ENCODE results near the gene CDH18. TPM values are rescaled to one million over a fixed set of nuclear protein-coding genes. Genes with fewer than 3 reads are reported as not detected.

CDH18 gene
- total and polyA plus RNA-seq, 2 donors (not counting 1 experiment from before 2014, with no cell fraction given) = 0.16 to 0.33 TPM

- Histone ChIP-seq H3K27me3 (ENCODE audit: control insufficient read depth, insufficient read depth, low read length) (no peaks in the 10 kb centered on the region), H3K4me1 (ENCODE audit: control insufficient read depth, extremely low read depth, insufficient read depth, low read length) (no peaks in the 10 kb centered on the region), H3K4me3 (replicated peaks in 1 of 4; ENCODE audit: control extremely low read depth in 1 of 4, insufficient read depth in 1 of 4, low read depth in 3 of 4, low read length in 4 of 4) (no peak overlapping the region), H2AFZ (ENCODE audit: low read length) (no peak overlapping the region), H3K9me3 (ENCODE audit: control insufficient read depth, insufficient read depth, low read depth, low read length) (no peaks in the 10 kb centered on the region), H3K4me2 (ENCODE audit: extremely low read depth, insufficient read depth, low read length) (no peak overlapping the region), H3K36me3 (ENCODE audit: control insufficient read depth, insufficient read depth, low read length) (no peaks in the 10 kb centered on the region), H3K9ac (ENCODE audit: insufficient read depth, low read length) (no peak overlapping the region), H4K20me1 (ENCODE audit: control insufficient read depth, extremely low read depth, insufficient read depth, low read length) (no peaks in the 10 kb centered on the region), H3K79me2 (ENCODE audit: control insufficient read depth, insufficient read depth, low read length) (no peaks in the 10 kb centered on the region), H3K27ac (ENCODE audit: insufficient read depth, low read length) (no peak overlapping the region)
- TF ChIP-seq CTCF (conservative IDR thresholded peaks at IDR 0.05 in 1 of 2, IDR thresholded peaks at IDR 0.05 in 1 of 2; ENCODE audit: low read depth in 1 of 2, low read length in 2 of 2) = no peak
- no peak for TF ChIP-seq EZH2 (IDR thresholded peaks at IDR 0.05; ENCODE audit: low read length, missing control alignments)
- DNase-seq (ENCODE audit: low read depth in 2 of 2) = no peak
Observed at GRCh38 chr5:19874811-19875210, 113.2 kb downstream of the CDH18 start.

DNA sequence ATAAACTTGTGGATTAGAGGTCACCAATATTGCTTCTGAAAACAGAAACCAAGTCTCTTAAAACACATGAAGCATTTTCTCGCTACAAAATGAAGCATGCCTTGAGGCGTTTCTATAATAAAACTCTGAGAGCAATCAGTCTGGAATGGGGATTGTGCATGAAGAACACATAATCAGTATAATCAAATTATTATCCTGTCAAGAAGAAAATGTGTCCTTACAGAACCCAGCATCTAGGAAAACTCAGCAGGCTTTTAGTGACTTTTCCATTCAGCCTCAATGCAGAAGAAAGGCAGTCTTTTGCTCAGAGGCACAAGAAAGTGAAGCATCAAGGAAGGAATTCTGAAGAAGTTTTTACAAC is 121.9 kb downstream of the CDH18 start:
- no peaks in the 10 kb centered on the region for H3K4me1 ChIP-seq (ENCODE audit: control insufficient read depth, extremely low read depth, insufficient read depth, low read length)
- TF ChIP-seq EZH2 (IDR thresholded peaks at IDR 0.05; ENCODE audit: low read length, missing control alignments) (no peak), CTCF (conservative IDR thresholded peaks at IDR 0.05 in 1 of 2, IDR thresholded peaks at IDR 0.05 in 1 of 2; ENCODE audit: low read depth in 1 of 2, low read length in 2 of 2) (no peak)
- no peak for DNase-seq (ENCODE audit: low read depth in 2 of 2)
- no peaks in the 10 kb centered on the region for H3K36me3 ChIP-seq (ENCODE audit: control insufficient read depth, insufficient read depth, low read length)
- no peaks in the 10 kb centered on the region for H3K79me2 ChIP-seq (ENCODE audit: control insufficient read depth, insufficient read depth, low read length)
- no peaks in the 10 kb centered on the region for H4K20me1 ChIP-seq (ENCODE audit: control insufficient read depth, extremely low read depth, insufficient read depth, low read length)
- no peak overlapping the region for H3K27ac ChIP-seq (ENCODE audit: insufficient read depth, low read length)
- no peak overlapping the region for H3K9ac ChIP-seq (ENCODE audit: insufficient read depth, low read length)
- no peak overlapping the region for H3K4me3 ChIP-seq (replicated peaks in 1 of 4; ENCODE audit: control extremely low read depth in 1 of 4, insufficient read depth in 1 of 4, low read depth in 3 of 4, low read length in 4 of 4)
- no peak overlapping the region for H2AFZ ChIP-seq (ENCODE audit: low read length)
- no peak overlapping the region for H3K4me2 ChIP-seq (ENCODE audit: extremely low read depth, insufficient read depth, low read length)
- no peaks in the 10 kb centered on the region for H3K9me3 ChIP-seq (ENCODE audit: control insufficient read depth, insufficient read depth, low read depth, low read length)
- no peaks in the 10 kb centered on the region for H3K27me3 ChIP-seq (ENCODE audit: control insufficient read depth, insufficient read depth, low read length)

DNA sequence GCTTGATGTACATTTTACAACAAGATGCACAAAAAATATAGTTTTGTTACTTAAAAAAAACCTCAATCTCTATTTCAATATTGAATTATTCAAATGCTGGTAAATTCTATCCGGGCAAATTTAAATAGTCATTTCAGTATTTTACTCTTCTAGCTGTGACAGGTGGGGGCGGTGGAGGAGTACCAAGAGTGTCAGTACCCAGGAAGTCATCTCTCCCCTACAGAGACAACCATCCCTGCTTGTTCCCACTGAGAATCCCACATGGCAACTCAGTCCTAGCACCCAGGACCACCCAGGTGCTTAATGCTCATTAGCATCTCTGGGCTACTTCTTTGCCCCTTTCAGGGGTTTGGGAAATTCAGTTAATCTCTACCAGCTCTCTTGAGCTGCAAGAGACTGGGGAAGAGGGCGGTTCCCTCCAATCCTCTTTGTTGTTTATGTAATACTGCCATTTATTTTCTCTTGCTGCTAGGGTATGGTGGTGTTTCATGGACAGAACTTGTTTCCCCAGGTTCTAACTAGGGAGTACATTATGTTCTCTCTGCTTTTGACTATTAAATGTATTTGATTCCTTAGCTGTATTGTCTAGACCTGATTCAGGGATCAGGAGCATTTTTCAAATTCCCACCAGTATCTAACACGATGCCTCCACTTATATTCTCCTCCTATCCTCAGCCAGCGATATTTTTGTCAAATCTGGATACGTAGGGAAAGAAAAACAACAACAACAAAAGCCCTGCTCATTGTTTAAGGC is 122.5 kb downstream of the CDH18 start:
- H3K4me1 ChIP-seq (ENCODE audit: control insufficient read depth, extremely low read depth, insufficient read depth, low read length) = no peaks in the 10 kb centered on the region
- TF ChIP-seq CTCF (conservative IDR thresholded peaks at IDR 0.05 in 1 of 2, IDR thresholded peaks at IDR 0.05 in 1 of 2; ENCODE audit: low read depth in 1 of 2, low read length in 2 of 2) (no peak), EZH2 (IDR thresholded peaks at IDR 0.05; ENCODE audit: low read length, missing control alignments) (no peak)
- H3K9me3 ChIP-seq (ENCODE audit: control insufficient read depth, insufficient read depth, low read depth, low read length) = no peaks in the 10 kb centered on the region
- no peaks in the 10 kb centered on the region for H4K20me1 ChIP-seq (ENCODE audit: control insufficient read depth, extremely low read depth, insufficient read depth, low read length)
- DNase-seq (ENCODE audit: low read depth in 2 of 2) = no peak
- no peaks in the 10 kb centered on the region for H3K36me3 ChIP-seq (ENCODE audit: control insufficient read depth, insufficient read depth, low read length)
- H3K27me3 ChIP-seq (ENCODE audit: control insufficient read depth, insufficient read depth, low read length) = no peaks in the 10 kb centered on the region
- no peak overlapping the region for H3K27ac ChIP-seq (ENCODE audit: insufficient read depth, low read length)
- no peaks in the 10 kb centered on the region for H3K79me2 ChIP-seq (ENCODE audit: control insufficient read depth, insufficient read depth, low read length)
- no peak overlapping the region for H2AFZ ChIP-seq (ENCODE audit: low read length)
- H3K9ac ChIP-seq (ENCODE audit: insufficient read depth, low read length) = no peak overlapping the region
- no peak overlapping the region for H3K4me2 ChIP-seq (ENCODE audit: extremely low read depth, insufficient read depth, low read length)
- H3K4me3 ChIP-seq (replicated peaks in 1 of 4; ENCODE audit: control extremely low read depth in 1 of 4, insufficient read depth in 1 of 4, low read depth in 3 of 4, low read length in 4 of 4) = no peak overlapping the region

Measured in fibroblast of lung (primary cell).